ENCODE data around the gene CDH2. TPM values are rescaled to one million over a fixed set of nuclear protein-coding genes. Genes with fewer than 3 reads are reported as not detected.

CDH2 gene
- polyA plus RNA-seq, 1 donor: 3.1 TPM

DNA sequence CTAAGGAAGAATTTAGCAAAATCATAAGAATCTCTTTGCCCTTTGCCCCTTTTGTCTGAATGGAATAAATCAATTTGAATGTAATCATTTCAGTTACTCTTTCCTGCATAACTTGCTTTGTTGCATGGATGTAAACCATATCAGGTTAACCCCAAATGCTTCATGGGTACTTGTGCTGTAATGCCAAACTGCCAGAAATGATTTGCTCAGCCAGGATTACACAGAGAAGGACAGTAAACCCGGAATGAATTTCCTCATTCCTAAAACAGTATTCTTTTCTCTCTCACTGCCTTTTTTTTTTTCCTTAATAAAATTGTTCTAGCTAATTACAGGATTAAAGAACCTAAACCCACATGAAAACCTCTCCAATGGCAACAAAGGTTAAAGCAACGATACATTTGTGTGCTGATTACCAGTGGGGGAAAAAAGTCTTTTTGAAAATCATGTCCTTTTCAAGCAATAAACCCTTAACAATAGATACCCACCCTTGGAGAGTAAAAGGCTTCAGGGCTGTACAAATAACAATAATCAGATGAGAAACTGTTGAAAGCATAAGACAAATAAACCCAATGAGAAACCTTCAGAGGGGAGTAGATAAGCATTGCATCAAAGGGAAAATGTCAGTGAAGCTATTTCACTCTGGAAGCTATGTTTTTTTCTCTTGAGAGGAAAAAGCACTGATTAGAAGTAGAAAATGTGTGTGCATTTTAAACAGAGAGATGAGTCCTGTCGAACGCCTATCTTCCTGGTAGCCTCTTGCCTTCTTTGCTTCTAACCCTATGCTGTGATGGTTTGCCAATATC, 275.3 kb downstream of the CDH2 start:
- no peak for DNase-seq

All from hindlimb muscle (tissue), 1 donor.